ENCODE measurements around the gene LDHA.
"Not testable (repeated sequence)": the region's sequence is repeated elsewhere in the genome, so short reads cannot be mapped to it uniquely, and the experiment has no call there.

LDHA gene

DNA sequence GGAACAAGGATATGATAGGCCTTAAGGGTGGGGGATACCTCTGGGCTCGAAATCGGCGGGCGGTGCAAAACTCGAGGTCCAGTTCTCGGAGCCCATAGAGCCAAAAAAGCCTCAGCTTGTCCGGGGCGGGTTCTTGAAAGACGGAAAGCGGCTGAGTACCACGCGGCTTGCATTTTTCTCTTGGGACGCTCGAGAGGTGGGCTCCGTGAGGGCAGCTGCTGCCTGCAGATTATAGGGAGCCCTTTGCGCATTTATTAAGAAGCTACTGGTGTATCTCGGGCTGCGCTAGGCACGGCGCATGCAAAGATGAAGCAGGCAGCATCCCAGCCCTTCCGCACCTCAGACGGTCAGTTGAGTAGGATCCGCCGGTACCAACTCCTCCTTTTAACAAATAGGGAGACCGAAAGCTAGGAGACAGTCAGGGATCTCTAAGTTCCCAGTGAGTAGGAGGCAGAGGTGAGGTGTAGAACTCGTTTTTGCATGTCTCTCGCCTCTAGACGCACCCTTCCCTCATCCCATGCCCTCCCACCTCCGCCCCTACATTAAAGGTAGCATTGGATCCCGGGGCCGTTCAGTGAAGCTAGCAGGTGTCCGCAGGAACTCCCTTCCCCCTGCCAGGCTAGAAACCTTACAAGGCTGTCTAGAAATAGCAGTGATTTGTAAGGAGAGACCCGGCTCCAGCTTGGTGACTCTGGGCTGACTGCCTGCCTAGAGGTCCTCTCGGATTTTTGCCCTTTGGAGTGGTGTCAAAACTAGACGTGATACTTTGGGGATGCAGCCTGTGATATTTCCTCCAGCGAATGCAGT, 768 bp downstream of the LDHA start:
- peak; percentile 34 for DNase-seq

DNA sequence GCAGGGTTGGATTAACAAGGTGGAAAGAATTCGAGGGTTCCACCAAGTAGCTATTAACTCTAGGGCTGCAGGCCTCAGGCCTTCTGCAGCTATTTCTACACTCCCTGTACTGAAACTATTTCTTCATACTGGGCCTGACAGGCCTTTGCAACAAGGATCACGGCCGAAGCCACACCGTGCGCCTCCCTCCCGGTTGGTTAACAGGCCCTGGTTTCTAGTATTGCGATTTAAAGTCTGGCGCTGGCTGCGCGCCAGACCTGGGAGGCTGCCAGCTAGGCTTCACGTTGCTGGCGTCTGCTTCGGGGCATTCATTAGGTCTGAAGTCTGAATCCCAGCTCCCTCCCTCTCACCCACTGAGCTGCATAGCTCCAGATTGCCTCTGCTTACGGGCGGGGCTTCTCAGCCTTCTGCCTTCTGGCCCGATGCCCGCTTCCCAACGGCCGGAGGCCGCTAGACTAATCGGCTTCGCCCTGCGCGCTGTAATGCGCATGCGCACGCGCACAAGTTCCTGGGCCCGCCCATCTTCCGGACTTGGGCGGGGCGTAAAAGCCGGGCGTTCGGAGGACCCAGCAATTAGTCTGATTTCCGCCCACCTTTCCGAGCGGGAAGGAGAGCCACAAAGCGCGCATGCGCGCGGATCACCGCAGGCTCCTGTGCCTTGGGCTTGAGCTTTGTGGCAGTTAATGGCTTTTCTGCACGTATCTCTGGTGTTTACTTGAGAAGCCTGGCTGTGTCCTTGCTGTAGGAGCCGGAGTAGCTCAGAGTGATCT, 1.6 kb downstream of the LDHA start:
- peak; percentile 96 for DNase-seq

DNA sequence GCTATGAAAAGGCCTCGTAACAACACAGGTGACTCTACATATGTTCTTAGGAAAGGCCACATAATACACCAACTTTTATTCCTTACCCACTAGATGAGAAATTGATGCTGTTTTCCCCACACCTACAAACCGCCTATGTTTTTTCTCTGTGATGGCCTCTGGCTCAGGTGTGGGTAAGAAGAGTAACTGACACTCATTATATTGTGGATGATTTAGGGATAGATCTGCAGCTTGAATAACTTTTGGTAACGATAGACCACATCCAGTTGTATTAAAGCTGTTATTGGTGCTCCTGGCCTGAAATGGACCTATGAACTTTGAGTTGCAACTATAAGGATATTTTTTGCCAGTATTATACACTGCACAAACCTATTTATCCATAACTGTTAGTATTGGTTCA, 3.6 kb downstream of the LDHA start:
- no peak for DNase-seq

DNA sequence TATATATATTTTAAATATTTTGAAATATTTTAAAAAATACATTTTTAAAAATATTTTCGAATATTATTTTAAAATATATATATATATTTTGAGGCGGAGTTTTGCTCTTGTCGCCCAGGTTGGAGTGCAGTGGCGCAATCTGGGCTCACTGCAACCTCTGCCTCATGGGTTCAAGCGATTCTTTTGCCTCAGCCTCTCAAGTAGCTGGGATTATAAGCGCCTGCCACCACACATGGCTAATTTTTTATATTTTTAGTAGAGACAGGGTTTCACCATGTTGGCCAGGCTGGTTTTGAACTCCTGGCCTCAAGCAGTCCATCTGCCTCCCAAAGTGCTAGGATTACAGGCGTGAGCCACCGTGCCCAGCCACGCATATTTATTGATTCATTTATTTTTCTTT, 6.7 kb downstream of the LDHA start:
- DNase-seq = not testable (repeated sequence)

DNA sequence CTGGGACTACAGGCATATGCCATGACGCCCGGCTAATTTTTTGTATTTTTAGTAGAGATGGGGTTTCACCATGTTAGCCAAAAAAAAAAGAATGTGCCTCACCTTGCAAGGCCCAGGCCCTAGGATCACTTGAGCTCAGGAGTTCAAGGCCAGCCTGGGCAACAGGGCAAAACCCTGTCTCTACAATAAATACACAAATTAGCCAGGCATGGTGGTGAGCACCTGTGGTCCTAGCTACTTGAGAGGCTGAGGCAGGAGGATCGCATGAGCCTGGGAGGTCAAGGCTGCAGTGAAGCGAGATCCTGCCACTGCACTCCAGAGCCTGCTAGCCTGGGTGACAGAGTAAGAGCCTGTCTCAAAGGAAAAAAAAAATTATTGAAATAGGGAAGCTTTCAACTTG, 9.7 kb downstream of the LDHA start:
- no peak for DNase-seq

DNA sequence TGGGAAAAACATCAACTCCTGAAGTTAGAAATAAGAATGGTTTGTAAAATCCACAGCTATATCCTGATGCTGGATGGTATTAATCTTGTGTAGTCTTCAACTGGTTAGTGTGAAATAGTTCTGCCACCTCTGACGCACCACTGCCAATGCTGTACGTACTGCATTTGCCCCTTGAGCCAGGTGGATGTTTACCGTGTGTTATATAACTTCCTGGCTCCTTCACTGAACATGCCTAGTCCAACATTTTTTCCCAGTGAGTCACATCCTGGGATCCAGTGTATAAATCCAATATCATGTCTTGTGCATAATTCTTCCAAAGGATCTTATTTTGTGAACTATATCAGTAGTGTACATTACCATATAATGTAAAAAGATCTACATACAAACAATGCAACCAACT, 13.0 kb downstream of the LDHA start:
- DNase-seq = not testable (repeated sequence)

DNA sequence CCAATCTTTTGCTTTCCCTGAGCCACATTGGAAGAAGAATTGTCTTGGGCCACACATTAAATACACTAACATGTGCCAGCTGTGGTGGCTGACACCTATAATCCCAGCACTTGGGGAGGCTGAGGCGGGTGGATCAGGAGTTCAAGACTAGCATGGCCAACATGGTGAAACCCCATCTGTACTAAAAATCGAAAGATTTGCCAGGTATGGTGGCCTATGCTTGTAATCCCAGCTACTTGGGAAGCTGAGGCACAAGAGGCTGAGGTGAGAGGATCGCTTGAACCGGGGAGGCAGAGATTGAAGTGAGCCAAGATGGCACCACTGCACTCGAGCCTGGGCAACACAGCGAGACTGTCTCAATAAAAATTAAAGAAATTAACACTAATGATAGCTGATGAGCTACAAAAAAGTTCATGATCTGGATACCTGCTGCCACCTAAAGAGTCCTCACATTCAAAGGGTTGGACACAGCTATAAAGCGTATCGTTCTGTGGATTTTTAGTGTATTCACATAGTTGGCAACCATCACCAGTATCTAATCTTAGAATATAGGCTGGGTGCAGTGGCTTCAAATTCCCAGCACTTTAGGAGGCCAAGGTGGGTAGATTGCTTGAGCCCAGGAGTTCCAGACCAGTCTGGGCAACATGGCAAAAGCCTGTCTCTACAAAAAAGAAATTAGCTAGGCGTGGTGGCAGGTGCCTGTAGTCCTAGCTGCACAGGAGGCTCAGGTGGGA, 14.4 kb downstream of the LDHA start:
- peak; percentile 36 for DNase-seq

DNA sequence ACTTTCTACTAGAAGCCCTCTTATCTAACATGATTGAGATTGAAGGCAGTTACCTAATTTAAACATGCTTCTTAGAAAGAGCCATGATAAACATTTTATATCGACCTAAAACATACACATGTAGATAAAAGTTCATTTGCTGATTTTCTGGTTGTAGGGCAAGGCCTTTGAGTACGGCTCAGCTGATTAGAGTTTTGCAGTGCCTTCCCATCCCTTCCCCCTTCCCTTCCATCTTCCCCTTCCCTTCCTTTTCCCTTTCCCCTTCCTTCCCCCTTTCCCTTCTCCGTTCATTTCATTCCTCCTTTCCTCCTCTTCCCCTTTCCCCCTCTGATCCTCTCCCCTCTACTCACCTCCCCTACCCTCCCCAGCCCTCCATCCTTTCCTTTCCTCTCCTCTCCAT, 22.1 kb downstream of the LDHA start:
- DNase-seq = no peak

DNA sequence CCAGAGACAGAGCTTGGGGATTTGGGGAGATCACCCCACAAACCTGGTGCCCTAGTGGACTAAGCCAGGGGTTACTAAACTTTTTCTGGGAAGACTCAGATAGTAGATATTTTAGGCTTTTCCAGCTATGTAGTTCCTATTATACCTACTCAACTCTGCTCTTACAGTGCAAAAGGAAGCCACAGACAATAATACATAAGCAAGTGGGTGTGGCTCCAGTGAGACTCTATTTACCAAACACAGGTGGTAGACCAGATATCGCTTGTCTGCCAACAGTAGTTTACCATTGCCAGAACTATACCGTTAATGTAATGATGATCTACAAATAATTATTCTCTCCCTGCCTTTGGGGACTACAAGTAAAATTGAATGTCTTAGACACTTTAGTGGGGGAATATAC, 24.7 kb downstream of the LDHA start:
- no peak for DNase-seq

DNA sequence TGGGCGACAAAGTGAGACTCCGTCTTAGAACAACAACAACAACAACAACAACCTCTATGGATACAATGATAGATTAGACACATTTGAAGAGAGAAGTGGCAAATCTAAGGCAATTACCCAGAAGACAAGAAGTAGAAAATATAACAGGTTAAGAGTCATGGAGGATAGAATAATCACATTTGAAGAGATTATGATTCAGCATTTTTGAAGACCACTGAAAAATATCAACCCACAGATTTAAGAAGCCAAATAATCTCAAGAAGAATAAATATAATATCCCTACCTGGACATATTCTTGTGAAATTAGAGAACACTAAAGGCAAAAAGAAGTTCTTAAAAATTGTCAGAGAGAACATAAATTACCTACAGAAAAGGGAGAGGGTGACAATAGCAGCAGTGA, 25.7 kb downstream of the LDHA start:
- DNase-seq = no peak

DNA sequence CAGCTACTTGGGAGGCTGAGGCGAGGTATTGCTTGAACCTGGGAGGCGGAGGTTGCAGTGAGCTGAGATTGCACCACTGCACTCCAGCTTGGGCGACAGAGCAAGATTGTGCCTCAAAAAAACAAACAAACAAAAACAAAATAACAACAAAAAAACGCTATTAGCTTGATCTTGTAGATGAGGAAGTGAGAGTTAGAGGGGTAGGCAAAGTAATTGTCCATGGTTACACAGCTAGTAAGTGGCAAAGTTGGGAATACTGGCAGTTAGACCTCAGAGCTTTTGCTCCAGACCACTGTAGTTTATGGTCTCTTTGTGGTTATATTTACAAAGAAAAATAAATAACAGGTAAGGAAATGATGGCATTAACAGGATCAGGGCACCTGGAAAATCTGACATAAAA, 32.9 kb downstream of the LDHA start:
- DNase-seq = no peak

DNA sequence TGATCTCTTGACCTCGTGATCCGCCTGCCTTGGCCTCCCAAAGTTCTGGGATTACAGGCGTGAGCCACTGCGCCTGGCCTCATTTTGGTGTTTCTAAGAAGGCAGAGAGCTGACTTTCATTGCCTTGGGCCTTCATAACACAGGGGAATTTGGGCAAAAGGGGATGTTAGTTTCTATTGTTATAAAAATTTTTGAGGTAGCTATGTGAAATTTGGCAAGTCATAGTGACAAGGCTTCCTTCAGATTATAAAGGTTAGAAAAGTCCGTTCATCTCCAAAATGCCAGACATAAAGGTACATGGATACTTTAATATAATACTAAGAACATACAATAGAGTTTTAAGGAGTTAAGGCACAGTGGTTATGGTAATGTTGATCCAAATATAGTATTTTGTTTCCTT, 35.0 kb downstream of the LDHA start:
- DNase-seq = no peak

DNA sequence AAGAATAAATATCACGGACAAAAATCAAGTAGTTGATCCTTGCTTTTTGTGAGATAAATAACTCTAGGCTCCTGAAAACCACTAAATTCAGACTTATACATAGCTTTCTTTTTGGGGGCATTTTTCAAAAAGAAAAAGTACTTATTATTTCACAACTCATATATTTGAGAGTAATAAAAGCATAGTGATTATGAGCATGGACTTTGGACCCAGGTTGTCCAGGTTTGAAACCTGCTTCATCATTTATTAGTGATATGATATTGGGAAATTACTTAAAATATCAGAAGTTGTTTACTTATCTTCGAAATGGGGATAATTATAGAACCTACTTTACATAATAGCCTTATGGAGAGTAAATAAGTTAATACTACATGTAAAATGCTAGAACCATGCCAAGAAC, 44.3 kb downstream of the LDHA start:
- DNase-seq = no peak

DNA sequence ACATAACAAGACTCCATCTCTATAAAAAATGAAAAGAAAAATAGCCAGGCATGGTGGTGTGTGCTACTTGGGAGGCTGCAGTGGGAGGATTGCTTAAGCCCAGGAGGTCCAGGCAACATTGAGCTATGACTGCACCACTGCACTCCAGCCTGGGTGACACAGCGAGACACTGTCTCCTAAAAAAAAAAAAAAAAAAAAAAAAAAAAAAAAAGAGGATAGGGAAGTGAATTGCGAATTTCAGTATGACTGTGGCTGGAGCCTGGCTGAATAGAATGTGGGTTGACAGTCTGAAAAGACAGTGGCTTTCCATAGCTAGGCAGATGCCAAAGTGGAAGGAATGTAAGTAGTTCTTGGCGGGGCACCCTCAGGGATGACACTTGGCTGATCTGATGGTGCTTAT, 54.9 kb downstream of the LDHA start:
- DNase-seq = no peak

DNA sequence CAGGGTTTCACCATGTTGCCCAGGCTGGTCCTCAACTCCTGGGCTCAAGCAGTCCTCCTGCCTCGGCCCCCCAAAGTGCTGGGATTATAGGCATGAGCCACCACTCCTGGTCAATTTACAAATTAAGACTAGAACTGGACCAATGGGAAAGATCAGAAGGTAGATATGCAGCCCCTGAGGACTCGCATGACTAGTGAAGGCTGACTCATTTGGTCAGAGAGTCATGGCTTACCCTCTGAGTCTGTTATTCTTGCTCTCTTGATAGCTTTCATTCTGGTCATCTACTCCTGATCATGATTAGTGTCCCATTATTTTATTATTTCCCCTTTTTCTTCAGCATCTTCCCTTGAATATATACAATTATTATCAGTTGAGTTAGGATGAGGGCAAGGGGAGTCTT, 58.6 kb downstream of the LDHA start:
- DNase-seq = no peak

DNA sequence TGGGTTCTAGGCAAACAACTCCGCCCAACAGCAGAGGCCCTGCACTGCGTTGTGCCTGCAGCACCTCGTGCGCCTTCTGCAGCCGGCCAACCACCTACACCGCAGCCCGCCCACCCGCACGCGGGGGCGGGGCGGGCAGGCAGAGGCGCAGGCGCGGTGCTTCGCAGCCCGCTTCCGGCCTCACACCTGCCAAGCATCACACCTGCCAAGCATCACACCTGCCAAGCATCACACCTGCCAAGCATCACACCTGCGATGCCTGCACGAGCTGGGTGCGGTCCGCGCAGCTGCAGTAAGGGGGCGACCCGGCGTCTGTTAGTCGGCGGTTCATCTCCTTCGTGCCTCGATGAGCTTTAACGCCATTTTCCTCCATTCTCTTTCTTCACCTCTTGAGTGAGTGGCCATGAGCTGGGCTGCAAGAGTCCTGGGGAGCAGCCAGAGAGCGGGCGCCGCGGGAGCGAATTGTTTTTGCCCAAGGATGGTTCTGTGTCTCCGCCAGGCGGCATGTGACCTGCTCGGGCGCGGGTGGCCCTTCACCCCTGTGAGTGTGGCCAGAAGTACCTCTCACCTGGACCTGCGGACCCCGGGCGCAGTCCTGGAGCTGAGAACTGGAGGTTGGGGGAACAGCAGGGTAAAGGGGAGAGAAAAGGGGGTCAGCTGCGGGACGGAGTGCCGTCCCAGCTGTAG, 61.5 kb downstream of the LDHA start, which contains the start of gene LDHAL6A:
Gene LDHAL6A, plus strand, starts transcription at position 171 of the 687 bp plus-strand sequence. CDS start 825 bp downstream, outside the sequence.
- DNase-seq = peak; percentile 6

DNA sequence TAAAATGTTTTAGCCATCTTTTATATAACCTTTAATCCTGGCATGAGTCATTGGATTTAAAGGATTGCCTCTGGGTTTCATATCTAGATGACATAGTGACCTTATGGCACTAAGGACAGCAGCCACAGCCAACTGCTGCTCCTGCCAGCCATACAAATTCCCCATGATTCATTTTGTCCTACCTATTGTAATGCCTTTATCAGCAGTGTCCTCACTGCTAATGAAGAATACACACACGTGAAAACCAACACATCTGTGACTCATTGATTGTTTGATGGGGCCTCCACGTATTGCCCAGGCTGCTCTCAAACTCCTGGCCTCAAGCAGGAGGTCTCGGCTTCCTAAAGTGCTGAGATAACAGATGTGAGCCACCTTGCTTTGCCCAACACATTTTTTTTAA, 63.1 kb downstream of the LDHA start:
- DNase-seq = no peak

Measured in activated CD4-positive, alpha-beta T cell treated with anti-CD3 and anti-CD28 coated beads for 48 hours (primary cell).